A549 (cell line): ENCODE data around the gene MAP3K5. TPM values are rescaled to one million over a fixed set of nuclear protein-coding genes. Genes with fewer than 3 reads are reported as not detected.

ENCODE experiments used
- ATAC-seq, 2 experiments: fragments of 200-7000 bp in 1 of 2; fragments of >200 bp in 1 of 2; cut with Nextera tagmentation in 1 of 2; cut with Tn5 transposase in 1 of 2; 3 replicates each; pipeline versions ENCODE4 v1.8.0 to v1.9.1; 2018 to 2020; ENCODE audit warnings: mild to moderate bottlenecking in 1 of 2, moderate library complexity in 1 of 2
- CTCF ChIA-PET: fragments of 300-600 bp; sonication (Branson Sonifier 250); formaldehyde crosslinking; extraction: SDS; loops from one replicate; lab custom pipeline; 2021; ENCODE audit warnings: antibody characterized with exemption, inconsistent platforms; lab: Yijun Ruan, JAX
- POLR2A ChIA-PET: fragments of 350-600 bp; formaldehyde crosslinking; extraction: SDS; loops from one replicate; lab custom pipeline; 2021; ENCODE audit warnings: antibody characterized with exemption, inconsistent platforms; lab: Yijun Ruan, JAX
- DNase-seq, 2 experiments: peaks; one replicate each; pipeline versions ENCODE4 v3.0.0 to v3.0.0-alpha.2; 2011 to 2016; ENCODE audit warnings: low read depth in 1 of 2, low spot score in 1 of 2
- FAIRE-seq: peaks from 2 replicates; lab custom pipeline; 2011; peaks lifted over from hg19 to GRCh38; lab: Jason Lieb, UNC
- H3K27ac ChIP-seq, 2 experiments: fragments of >200 bp; sonication (Bioruptor Twin); formaldehyde crosslinking; 3 replicates each; pipeline ENCODE4 v1.5.1; 2016 to 2017
- H3K4me1 ChIP-seq: fragments of >200 bp; sonication (Bioruptor Twin); formaldehyde crosslinking; 3 replicates; pipeline ENCODE4 v1.6.1; 2016
- H3K4me2 ChIP-seq: fragments of >200 bp; sonication (Bioruptor Twin); formaldehyde crosslinking; 3 replicates; pipeline ENCODE4 v1.6.1; 2016
- H3K4me3 ChIP-seq: fragments of >200 bp; sonication (Bioruptor Twin); formaldehyde crosslinking; 3 replicates; pipeline ENCODE4 v1.5.1; 2016
- H3K9me3 ChIP-seq: fragments of >200 bp; sonication (Bioruptor Twin); formaldehyde crosslinking; 3 replicates; pipeline ENCODE4 v1.6.1; 2016
- BCL3 ChIP-seq: fragments of >200 bp; sonication (Bioruptor Twin); formaldehyde crosslinking; IDR thresholded peaks from 3 replicates; pipeline ENCODE4 v1.6.1; 2016
- BHLHE40 ChIP-seq: IDR thresholded peaks from 2 replicates; pipeline ENCODE4 v1.6.1; 2012; ENCODE audit warnings: low read depth, low read length, inconsistent platforms
- CBX8 ChIP-seq: fragments of 200-600 bp; sonication (generic); IDR thresholded peaks from 2 replicates; pipeline ENCODE4 v1.6.1; 2016
- CTCF ChIP-seq: fragments of >200 bp; sonication (Bioruptor Twin); formaldehyde crosslinking; IDR thresholded peaks from 3 replicates; pipeline ENCODE4 v1.5.1; 2016
- EHF ChIP-seq: fragments of 250-450 bp; sonication (Bioruptor Pico); IDR thresholded peaks from 2 replicates; pipeline ENCODE4 v1.5.0; 2020; ENCODE audit warnings: mild to moderate bottlenecking
- EHMT2 ChIP-seq: fragments of 200-600 bp; sonication (generic); IDR thresholded peaks from 2 replicates; pipeline ENCODE4 v1.6.1; 2016; ENCODE audit warnings: antibody characterized with exemption, low read depth, mild to moderate bottlenecking, moderate library complexity
- GATA3 ChIP-seq: IDR thresholded peaks from 2 replicates; pipeline ENCODE4 v1.6.1; 2012; ENCODE audit warnings: borderline replicate concordance
- HEYL ChIP-seq: fragments of 250-450 bp; sonication (Bioruptor Pico); IDR thresholded peaks from 2 replicates; pipeline ENCODE4 v1.8.0; 2021; ENCODE audit warnings: mild to moderate bottlenecking, moderate library complexity
- MAZ ChIP-seq: fragments of 150-350 bp; IDR thresholded peaks from 2 replicates; pipeline ENCODE4 v1.6.1; 2014; ENCODE audit warnings: antibody characterized with exemption, low read depth, low read length, borderline replicate concordance
- MYC ChIP-seq: IDR thresholded peaks from 2 replicates; pipeline ENCODE4 v1.6.1; 2012; ENCODE audit warnings: mild to moderate bottlenecking, inconsistent platforms, low read length, improper control_type of control experiment, borderline replicate concordance
- NFE2L2 ChIP-seq: fragments of 150-350 bp; conservative IDR thresholded peaks from 2 replicates; pipeline ENCODE4 v1.6.1; 2014; ENCODE audit warnings: low read length
- PHF8 ChIP-seq: fragments of 200-600 bp; sonication (generic); IDR thresholded peaks from 2 replicates; pipeline ENCODE4 v1.6.1; 2016; ENCODE audit warnings: low read depth, mild to moderate bottlenecking, antibody characterized with exemption, moderate library complexity, borderline replicate concordance
- RAD21 ChIP-seq, 2 experiments: fragments of >200 bp in 1 of 2; sonication (Bioruptor Twin) in 1 of 2; formaldehyde crosslinking in 1 of 2; IDR thresholded peaks in 1 of 2; conservative IDR thresholded peaks in 1 of 2; 2 replicates in 1 of 2; 3 replicates in 1 of 2; pipeline ENCODE4 v1.6.1; 2012 to 2018; ENCODE audit warnings: inconsistent platforms in 1 of 2
- RCOR1 ChIP-seq: fragments of 150-350 bp; IDR thresholded peaks from 2 replicates; pipeline ENCODE4 v1.6.1; 2014; ENCODE audit warnings: antibody characterized with exemption, low read length, low read depth
- REST ChIP-seq: fragments of 200-600 bp; sonication (generic); IDR thresholded peaks from 2 replicates; pipeline ENCODE4 v1.6.1; 2016; ENCODE audit warnings: antibody characterized with exemption, mild to moderate bottlenecking, moderate library complexity
- RNF2 ChIP-seq: fragments of 200-600 bp; sonication (generic); IDR thresholded peaks from 2 replicates; pipeline ENCODE4 v1.6.1; 2016; ENCODE audit warnings: low read depth, mild to moderate bottlenecking, antibody characterized with exemption, moderate library complexity, borderline replicate concordance
- ZFP36 ChIP-seq: fragments of 450-650 bp; IDR thresholded peaks from 2 replicates; pipeline ENCODE4 v1.6.1; 2014; ENCODE audit warnings: borderline replicate concordance; ENCODE audit not compliant: partially characterized antibody
- WGBS: methylation state at CpG from one replicate; pipeline ENCODE4 v1.1.6; 2017; ENCODE audit errors: missing lambda C conversion rate; 5-methylcytosine and 5-hydroxymethylcytosine counted together
- polyA plus RNA-seq, 4 experiments: library from polyadenylated mRNA; depleted of rRNA in 3 of 4; stranded (reverse); fragments of >200 nt; fragmentation: RNase III in 1 of 4; extraction: RNeasy Plus Mini Kit Qiagen cat#74134 plus additional on column Dnase treatment in 1 of 4; gene quantifications; 2 replicates in 3 of 4; 3 replicates in 1 of 4; pipeline ENCODE4 v1.2.3, GENCODE V29; 2011 to 2017

Gene MAP3K5
- polyA plus RNA-seq, 2 of the 4 experiments (the other 2 are of a cell fraction) = 2.1 to 4.1 TPM

GRCh38 chr6:136782021-136782770, 10.1 kb downstream of the MAP3K5 start (continued):
- no peak for TF ChIP-seq BCL3

GRCh38 chr6:136780972-136781371, 11.3 kb downstream of the MAP3K5 start:
- FAIRE-seq (no peak), ATAC-seq (no peak), DNase-seq (no peak)
- ChIA-PET CTCF (interaction anchor here (0.7 to 2.2 kb wide), 2 partner anchors 10 to 11 kb away, joined by 3 to 7 read pairs; partner anchors contain the start of gene MAP3K5), POLR2A (no interaction called here)
- no peak overlapping the region for H3K4me2 ChIP-seq
- no peaks in the 10 kb centered on the region for H3K9me3 ChIP-seq
- no peak for TF ChIP-seq BHLHE40
- no peak for TF ChIP-seq PHF8
- TF ChIP-seq MAZ = no peak
- no peak for TF ChIP-seq CBX8
- no peak for TF ChIP-seq ZFP36
- no peak for TF ChIP-seq RNF2
- no peak for TF ChIP-seq RCOR1
- no peak for TF ChIP-seq BCL3
- no peak for TF ChIP-seq HEYL (CRISPR knock-in tag)
- no peak for TF ChIP-seq RAD21 (conservative IDR thresholded peaks at IDR 0.05 in 1 of 2, IDR thresholded peaks at IDR 0.05 in 1 of 2)
- TF ChIP-seq EHF (CRISPR knock-in tag) = no peak
- no peak for TF ChIP-seq GATA3
- TF ChIP-seq NFE2L2 = no peak
- TF ChIP-seq REST = no peak
- TF ChIP-seq CTCF = no peak
- TF ChIP-seq EHMT2 = no peak
- no peak for TF ChIP-seq MYC
- WGBS = 95% methylated on average over 3 of the region's 3 CpGs
- H3K27ac ChIP-seq = no peak overlapping the region
- no peak overlapping the region for H3K4me3 ChIP-seq
- H3K4me1 ChIP-seq = peaks cover 5% of the 10 kb centered on the region; the same call in 2 of the 3 replicates
